GM21526 (cell line): Measurements from ENCODE around the gene PRDM12.

Source experiments
- ATAC-seq: cut with Tn5 transposase; IDR thresholded peaks from one replicate; pipeline ENCODE4 v1.9.1; 2021; ENCODE audit warnings: moderate library complexity; ENCODE audit not compliant: unreplicated experiment, low FRiP score

The PRDM12 gene

GRCh38 chr9:130687615-130688014 is 23.2 kb downstream of the PRDM12 start:
- no peak for ATAC-seq

- ATAC-seq: no peak
Observed at GRCh38 chr9:130688072-130688471, 23.7 kb downstream of the PRDM12 start.

- no peak for ATAC-seq
Observed at GRCh38 chr9:130689572-130689936, 25.2 kb downstream of the PRDM12 start.

GRCh38 chr9:130689937-130690700 is 25.7 kb downstream of the PRDM12 start:
- no peak for ATAC-seq

DNA sequence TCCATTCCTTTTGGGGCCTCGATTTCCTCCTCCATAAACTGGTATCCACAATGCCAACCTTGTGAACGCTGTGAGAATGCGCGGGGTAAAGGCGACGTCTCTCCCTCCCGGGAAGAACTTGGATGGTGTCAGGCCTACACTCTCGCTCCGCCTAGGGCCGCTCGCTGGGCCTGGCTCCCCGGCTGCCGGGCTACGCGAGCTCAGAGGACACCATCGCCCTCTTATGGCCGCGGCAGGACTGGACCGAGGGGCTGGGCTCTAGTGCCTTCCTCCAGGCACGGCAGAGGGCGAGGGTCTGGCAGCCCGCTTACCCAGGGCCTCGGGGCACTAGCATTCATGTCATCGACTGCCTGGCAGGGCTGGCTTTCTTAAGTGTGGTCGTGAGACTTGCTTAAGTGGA is 27.9 kb downstream of the PRDM12 start:
- ATAC-seq: no peak

DNA sequence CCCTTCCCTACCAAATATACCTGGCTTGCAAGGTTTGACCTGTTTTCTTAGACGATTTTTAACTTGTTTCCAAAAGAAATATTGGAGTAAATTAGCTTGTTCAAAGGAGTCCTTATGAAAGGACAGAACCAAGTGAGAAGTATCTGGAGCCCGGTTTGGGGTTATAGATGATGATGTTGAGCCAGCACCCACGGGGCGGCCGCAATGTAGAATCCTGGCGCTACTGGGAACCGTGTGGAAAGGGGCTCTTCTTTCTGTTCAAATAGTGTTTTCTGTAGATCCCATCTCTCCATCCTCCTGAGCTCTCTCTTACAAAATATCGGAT is 28.7 kb downstream of the PRDM12 start:
- no peak for ATAC-seq

DNA sequence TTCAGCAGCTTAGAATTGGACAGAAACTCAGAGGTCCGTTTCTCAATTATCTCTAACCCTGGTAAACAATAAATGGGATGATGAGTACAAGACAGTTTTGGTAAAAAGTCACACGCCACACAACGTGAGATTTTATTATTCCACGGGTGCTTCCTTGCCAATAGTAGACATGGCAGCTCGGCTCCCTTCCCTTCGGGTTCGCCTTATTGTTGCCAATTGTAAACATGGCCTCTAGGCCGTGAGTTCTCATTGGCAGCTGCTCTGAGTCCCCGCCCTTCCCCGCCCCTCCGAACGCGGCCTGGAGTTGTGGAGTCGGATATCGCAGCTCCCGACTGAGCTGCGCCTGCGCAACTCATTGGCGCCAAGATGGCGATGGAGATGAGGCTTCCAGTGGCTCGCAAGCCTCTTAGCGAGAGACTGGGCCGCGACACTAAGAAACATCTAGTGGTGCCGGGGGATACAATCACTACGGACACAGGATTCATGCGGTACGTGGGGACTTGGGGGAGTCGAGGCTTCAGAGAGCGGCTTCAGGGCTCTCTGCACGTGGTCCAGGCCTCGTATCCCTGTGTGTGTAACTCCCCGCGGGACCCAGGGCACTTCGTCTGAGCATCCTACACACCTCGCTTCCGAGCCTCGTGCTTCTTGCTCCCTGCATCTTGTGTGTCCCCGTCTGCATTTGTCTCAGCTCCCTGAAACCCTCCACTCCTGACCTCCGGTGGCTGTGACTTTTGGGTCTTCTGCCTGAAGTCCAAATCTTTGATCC is 29.2 kb downstream of the PRDM12 start, which contains the start of gene EXOSC2:
EXOSC2 (plus strand) TSS at position 355 of the 766 bp plus-strand sequence; CDS start at position 367, 12 bp downstream.
- ATAC-seq: peak; percentile 85

DNA sequence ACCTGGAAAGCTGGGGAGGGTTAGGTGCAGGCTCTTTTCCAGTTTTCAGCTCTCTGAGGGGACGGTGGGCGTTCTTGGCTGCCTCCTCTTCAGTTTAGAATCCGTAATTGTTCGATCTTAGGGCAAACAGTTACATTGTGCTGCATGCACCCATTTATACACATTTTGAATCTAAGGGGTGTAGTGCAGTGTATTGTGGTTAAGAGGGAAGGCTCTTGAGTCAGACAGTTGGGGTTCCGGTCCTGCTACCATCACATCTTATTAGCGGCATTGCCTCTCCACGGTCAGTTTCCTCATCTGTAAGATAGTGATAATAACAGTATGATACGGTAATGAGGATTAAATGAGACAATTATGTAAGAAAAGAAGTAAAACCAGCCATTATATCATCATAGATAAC is 29.8 kb downstream of the PRDM12 start:
- ATAC-seq: no peak

DNA sequence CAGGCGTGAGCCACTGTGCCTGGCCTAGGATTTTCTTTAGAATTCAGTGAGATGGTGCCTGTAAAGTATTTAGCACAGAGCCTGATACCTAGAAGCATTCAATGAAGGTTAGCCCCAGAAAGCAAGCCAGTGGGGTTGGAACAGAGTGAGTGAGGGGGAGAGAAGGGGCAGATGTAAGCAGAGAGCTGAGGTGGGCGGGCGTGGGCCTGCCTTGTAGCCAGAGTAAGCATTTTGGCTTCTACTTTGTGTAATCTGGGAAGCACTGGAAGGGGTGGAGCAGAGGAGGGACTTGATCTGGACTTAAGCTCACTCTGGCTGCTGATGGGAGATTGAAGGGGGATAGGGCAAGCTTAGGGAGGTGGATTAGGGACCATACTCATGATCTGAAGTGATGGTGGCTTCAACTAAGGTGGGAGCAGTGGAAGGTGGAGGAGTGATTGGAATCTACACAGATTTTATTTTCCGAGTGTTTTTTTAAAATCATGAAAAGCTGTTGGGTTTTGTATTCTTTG is 31.8 kb downstream of the PRDM12 start:
- no peak for ATAC-seq

- ATAC-seq: no peak
Observed at GRCh38 chr9:130696996-130697395, 32.6 kb downstream of the PRDM12 start.

- no peak for ATAC-seq
Observed at GRCh38 chr9:130698514-130698913, 34.1 kb downstream of the PRDM12 start.

- ATAC-seq: no peak
Observed at GRCh38 chr9:130699047-130699446, 34.7 kb downstream of the PRDM12 start.

DNA sequence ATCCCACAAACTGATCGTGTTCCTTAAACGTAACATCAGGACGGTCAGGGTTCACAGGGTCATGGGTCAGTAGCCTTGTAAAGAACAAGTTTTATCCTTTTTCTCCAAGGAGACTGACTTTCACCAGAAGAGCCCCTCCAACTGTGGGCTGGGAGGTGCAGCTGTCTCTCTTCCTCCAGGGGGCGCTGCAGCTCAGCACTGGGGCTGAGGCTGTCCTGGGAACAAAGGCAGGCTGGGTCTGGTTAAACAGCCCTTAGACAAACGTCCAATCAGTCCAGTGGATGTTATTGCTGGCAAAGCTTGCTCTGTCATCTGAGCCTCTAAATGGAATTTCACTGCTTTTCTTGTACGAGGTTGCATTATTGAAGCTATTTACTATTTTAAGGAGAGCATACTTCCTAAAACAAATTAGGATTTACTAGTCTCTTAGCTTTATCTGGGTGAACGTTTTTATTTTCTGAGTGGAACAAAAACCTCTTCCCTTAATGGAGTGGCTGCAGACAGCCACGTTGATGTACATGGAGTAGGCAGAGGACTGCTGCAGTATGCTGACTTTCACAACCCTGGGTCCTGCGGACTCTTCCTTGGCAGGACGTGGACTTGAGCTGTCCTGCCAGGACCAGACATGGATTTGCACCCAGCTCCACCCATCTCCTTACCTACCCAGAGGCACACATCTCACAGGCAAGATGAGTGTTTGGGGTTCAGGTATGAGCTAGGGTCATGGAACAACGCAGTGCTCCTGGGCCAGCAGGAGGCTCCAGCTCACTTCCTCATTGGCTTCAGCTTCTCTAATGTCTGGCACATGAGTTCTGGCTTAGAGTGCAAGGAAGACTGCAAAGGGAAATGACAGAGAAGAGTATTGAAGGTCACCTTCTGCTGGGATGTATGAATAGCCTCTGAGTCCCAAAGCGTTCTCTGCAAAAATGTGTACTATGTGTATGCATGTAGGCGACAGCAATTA is 36.9 kb downstream of the PRDM12 start:
- ATAC-seq: no peak

GRCh38 chr9:130703501-130703900 is 39.1 kb downstream of the PRDM12 start:
- ATAC-seq: no peak

DNA sequence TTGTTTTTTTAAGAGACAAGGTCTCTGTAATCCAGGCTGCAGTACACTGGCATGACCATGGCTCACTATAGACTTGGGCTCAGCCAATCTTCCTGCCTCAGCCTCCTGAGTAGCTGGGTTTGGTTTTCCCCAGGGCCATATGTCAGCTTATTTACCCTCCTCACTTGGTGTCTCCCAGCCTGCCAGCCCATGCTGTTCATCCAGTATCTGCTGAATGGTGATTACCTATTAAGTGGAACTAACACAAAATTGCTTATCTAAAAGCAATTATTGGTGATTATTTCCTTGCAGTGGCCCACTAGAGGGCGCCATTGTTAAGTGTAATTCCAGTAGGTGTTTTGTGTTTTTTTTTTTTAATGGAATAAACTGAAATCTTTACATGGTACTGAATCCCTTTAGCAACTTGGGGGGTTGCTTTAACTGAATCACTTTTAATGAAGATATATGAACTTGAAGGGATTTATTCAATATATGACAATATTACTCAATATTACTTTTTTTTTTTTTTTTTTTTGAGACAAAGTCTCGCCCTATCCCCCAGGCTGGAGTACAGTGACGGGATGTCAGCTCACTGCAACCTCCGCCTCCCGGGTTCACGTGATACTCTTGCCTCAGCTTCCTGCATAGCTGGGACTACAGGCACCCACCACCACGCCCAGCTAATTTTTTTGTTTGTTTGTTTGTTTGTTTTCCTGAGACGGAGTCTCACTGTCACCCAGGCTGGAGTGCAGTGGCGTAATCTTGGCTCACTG is 43.0 kb downstream of the PRDM12 start:
- no peak for ATAC-seq

- no peak for ATAC-seq
Observed at GRCh38 chr9:130710822-130711352, 46.5 kb downstream of the PRDM12 start.

GRCh38 chr9:130711469-130711868 is 47.1 kb downstream of the PRDM12 start:
- ATAC-seq: no peak

GRCh38 chr9:130712564-130713285 is 48.3 kb downstream of the PRDM12 start:
- ATAC-seq: peak; percentile 94
